Stimulated activated CD8-positive, alpha-beta memory T cell treated with anti-CD3 and anti-CD28 coated beads, Interleukin-4, amount 100 ng/mL, for 24 hours (primary cell): Measurements from ENCODE around the gene AKT1.
"Not testable (repeated sequence)": the region's sequence is repeated elsewhere in the genome, so short reads cannot be mapped to it uniquely, and the experiment has no call there.

ENCODE experiments used
- DNase-seq: peaks from one replicate; pipeline ENCODE4 v3.0.0-alpha.2; 2020; ENCODE audit warnings: low read depth

The AKT1 gene

DNA sequence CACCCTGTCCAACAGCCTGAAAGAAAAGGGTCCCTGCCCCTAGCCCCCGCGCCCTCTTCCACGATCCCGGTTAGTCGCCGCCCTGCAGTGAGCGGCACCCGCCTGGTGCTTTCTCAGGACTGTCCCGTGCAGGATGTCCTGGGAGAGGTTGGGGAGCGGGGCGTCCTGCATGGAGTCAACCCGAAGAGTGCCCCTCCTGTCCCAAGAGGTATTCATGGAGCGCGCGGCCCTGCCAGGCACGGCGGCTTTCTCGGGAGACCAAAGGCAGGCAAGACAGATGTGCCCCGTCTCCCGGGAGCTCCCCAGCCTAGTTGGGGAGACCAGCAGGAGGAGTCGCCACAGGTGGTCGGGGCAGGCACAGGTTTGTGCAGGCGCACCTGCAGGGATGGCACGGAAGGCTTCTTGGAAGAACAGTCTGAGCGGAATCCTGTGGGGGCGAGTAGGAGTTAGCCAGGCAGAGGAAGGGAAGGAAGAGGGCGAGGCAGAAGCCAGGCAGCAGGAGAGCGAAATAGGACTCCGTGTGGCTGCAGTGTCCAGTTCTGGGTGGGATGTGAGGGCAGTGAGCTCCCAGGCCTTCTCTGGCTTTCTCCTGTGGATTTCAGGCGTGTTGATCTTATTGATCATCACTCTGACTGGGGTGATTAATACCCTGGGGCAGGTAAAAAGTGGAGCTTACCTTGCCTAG, 41.9 kb downstream of the AKT1 start:
- DNase-seq: no peak

DNA sequence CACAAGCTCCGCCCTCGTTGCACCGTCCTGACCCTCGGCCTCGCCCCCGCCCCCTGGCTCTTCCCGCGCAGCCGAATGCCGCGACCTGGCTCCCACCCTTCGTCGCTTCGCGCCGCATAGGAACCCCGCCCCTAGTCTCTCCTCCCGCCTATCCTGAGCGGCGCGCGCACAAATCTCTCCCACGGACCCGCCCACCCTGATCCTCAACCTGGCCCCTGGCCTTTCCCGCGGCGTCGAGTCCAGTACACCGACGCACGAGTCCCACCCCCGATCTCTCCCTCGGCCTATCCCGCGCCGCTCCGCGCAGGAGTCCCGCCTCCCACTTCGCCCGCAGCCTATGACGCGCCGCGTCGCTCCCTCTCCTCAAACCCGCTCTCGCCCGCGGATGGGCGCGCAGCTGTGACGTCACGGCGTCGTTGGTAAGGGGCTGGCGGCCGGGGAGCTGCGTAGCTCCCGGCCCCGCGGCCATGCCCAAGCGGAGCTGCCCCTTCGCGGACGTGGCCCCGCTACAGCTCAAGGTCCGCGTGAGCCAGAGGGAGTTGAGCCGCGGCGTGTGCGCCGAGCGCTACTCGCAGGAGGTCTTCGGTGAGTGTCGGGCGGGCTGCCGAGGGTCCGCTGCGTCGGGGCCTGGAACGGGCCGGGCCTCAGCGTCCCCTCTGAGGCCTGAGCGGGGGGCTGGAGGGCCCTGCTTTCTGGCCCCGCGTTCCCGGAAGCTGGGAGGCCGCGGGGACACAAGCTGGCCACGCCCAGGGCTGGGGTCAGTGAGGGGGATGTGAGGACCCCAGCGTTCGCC, 42.6 kb downstream of the AKT1 start, which contains the start of gene SIVA1:
TSS of gene SIVA1 (plus strand) at position 413 of the 793 bp plus-strand sequence. CDS start at position 468, 55 bp downstream.
- peak; percentile 99 for DNase-seq

DNA sequence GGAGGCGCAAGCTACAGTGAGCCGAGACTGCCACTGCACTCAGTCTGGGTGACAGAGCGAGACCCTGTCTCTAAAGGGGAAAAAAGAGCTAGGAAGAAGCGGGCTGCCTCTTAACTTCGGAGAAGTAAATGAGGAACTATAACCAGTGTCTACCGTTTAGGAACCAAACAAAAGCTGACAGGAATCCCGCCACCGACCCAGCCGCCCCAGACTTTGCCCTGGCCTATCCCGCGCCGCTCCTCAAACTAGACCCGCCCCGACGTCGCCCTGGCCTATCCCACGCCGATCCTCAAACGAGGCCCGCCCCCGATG, 43.2 kb downstream of the AKT1 start:
- no peak for DNase-seq

DNA sequence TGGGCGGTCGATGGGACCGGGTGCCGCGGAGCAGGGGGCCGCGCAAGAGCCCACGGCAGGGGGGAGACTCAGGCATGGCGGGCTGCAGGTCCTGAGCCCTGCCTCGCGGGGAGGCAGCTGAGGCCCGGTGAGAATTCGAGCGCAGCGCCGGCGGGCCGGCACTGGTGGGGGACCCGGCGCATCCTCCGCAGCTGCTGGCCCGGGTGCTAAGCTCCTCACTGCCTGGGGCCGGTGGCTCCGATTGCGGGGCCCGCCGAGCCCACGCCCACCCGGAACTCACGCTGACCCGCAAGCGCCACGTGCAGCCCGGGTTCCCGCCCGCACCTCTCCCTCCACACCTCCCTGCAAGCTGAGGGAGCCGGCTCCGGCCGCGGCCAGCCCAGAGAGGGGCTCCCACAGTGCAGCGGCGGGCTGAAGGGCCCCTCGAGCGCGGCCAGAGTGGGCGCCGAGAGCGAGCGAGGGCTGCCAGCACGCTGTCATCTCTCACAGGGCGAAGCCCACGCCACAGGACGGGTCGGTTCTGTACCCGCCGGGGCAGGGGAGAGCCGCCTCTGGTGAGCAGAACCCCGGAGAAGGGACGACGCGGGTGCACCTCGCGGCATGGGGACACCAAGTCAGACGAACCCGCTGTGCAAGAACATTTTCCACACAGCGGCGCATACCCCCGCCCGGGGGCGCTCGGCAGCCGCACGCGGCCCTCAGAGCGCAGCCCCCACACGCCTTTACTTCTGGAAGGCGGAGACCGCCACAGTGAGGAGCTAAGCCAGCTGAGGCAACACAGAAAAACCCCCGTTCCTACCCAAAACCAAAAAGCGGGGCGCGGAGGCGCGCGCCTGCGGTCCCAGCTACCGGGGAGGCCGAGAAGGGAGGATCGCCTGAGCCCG, 43.8 kb downstream of the AKT1 start:
- DNase-seq: no peak

DNA sequence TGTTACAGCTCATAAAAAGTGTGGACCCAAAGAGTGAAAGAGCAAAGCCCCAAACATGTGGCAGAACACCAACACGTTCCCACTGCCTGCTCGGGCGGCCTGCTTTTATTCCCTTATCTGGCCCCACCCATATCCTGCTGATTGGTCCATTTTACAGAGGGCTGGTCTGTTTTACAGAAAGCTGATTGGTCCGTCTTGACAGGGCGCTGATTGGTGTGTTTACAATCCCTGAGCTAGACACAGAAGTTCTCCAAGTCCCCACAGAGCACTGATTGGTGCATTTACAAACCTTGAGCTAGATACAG, 44.8 kb downstream of the AKT1 start:
- DNase-seq: not testable (repeated sequence)

DNA sequence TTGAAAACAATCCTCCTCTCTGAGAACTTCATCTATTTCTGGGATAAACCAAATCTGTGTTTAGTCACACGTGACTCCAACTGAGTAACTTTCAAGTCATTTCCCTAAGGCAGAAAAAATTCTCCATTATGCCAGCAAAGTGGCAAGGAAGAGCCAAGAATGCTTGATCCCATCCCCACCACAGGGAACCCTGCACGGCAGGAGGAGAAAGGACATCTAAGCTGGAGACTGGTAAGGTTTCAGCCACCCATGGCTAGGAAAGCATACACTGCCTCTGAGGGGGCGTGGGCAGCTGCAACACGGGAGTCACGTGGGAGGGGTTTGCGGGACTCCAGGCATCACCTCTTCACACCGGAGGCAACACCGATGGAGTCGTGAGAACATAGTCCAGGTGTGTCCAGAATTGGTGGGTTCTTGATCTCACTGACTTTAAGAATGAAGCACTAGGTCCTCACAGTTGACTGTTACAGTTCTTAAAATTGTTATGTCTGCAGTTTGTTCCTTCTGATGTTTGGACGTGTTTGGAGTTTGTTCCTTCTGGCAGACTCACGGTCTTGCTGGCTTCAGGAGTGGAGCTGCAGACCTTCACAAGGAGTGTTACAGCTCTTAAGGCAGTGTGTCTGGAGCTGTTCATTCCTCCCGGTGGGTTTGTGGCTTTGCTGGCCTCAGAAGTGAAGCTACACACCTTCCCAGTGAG, 45.3 kb downstream of the AKT1 start:
- no peak for DNase-seq

DNA sequence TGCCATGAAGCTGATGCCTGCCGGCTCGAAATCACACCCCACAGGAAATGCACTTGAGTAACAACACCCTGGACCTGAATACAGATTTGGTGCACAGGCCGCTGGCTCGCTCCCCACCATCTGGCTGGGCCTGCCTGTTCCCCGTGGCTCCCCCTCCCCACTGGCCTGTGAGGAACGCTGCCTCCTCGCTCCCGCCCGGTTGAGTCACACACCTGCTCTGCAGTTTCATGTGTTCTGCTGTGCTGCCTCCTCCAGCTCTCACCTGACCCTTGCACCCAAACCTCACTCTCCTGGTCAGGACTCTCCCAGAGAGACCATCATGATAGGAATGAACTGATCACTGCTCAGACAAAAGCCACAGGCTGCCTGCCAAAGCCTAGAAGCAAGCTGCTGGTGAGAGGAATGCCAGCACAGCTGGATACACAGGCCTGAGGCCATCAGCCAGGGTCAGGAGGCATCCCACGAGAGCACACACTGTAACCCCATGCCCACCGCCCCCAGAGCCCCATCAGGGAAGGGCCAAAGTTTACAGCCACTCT, 46.4 kb downstream of the AKT1 start:
- DNase-seq: no peak

DNA sequence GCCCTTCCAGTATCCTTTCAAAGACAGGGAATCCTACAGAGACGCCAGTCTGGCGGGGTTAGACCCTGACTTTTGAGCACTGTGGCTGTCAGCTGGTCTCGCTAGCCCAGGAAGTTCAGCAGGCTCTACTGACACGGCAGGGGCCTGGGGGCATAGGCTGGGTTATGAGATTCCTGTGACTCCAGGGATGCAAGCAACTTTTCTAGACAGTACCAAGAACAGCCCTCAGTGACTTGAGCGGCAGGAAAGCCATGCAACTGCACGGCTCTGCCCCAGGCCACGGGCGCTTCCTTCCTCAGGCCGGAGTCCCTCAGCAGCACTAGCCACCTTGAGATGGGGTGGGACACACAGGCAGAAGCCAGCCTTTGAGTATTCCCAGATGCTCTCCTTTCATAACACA, 47.7 kb downstream of the AKT1 start:
- no peak for DNase-seq

DNA sequence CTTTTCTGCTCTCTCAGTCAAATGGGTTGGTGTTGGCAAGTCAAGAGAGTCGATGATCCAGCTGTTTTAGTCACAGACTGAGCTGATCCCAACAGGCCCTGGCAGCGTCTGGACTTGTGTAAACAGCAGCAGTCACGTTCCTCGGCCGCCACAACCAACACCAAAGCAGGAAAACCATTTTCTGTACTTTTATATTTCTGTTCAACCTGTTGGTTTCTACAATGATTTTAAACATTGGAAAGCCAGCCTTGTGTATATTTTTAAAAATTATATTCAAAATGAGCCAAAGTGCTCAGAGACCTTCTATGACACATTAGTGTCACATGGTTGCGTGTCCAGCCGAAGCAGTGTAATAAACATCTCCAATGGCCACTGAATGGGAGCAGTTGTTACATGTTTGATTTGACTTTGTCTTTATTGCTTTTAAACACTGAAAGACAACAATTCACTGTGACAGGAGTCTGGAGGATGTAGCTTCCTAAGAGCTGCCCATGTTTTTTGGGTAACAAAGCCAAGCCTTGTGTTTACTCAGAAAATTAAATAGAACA, 48.5 kb downstream of the AKT1 start:
- no peak for DNase-seq

DNA sequence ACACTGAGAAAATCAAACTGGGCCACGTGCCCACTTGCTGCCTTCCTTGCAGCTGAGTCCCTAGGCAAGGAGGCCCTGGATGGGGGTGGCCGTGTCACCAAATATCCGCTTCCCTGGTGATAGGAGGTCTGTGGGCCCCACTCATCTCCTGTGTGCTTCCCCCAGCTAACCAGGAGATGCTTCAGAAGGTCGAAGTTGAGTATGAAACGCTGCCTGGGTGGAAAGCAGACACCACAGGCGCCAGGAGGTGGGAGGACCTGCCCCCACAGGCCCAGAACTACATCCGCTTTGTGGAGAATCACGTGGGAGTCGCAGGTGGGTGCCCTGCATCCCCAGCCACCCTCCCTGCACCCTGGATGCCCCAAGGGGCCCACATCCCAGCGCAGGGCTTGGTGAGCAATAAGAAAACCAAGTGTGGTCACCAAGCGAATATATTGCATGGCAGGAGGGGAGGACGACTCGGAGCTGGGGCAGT, 49.4 kb downstream of the AKT1 start:
- DNase-seq: no peak

DNA sequence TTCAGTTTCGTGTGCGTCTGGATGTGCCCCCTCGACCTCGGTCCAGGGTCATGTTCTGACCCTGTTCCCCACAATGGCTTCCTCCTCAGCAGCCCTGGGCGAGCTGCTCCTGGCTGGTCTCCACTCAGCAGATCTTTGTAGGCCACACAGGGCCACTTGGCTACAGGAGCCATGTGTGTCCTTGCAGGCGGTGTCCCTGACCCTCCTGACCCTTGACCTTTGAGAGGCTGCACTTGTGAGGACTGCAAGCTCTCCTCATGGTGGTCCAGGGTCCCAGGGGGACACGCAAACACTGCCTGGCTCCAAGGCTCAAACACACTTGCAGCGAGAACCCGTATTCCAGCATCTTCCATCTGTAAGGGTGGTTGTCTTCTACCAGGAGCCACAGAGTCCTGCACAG, 50.1 kb downstream of the AKT1 start:
- DNase-seq: no peak

DNA sequence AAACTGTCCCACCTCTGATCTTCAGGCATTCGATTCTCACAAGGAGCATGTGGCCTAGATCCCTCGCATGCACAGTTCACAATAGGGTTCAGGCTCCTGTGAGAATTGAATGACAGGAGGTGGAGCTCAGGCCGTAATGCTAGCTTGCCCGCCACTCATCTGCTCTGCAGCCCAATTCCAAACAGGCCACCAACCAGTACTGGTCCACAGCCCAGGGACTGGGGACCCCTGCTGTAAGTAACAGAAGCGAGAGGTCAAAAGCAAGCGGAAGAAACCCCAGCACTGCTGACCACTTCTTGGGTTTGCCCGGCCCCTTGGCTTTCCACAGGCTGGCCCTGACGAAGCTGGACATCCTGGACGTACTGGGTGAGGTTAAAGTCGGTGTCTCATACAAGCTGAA, 51.1 kb downstream of the AKT1 start:
- DNase-seq: no peak

DNA sequence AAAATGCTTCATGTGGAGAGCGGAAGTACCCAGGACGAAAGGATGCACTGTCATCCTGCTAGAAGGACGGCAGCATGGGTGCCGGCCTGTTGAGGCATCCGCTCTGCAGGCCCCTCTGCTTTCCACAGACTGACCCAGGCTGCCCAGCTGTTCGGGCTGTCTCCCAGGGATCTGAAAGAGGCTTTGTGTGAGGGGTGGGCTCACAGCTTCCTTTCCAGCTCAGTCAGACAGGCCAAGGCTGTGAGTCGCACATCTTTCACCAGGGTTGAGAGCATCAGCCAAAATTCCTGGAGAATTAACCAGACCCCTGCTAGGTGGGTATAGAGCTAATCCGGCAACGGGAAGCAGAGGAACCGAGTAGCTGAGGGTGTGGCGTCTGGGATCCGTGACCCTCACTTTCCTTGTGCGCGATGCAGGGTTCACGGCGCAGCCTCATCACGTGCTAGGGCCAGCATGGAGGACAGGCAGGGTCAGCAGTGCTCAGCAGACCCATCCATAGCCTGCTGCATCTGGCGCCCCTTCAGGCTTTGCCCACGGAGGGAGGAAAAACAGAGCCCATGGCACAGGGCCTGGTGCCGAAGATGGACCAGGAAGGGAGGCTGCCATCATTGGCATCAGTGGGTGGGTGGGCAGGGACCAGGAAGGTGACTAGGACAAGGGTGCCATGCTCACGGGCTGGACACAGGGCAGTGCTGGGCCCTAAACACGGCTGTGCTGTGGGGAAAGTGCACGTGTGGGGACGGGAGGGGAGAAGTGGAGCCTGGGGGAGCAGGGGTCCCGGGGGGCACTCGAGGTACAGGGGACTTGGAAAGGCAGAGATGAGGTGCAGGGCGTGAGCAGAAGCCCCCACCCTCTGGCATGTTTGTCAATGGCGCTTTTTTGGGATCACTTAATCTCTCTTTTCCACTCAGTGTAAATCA, 51.8 kb downstream of the AKT1 start:
- DNase-seq: no peak

DNA sequence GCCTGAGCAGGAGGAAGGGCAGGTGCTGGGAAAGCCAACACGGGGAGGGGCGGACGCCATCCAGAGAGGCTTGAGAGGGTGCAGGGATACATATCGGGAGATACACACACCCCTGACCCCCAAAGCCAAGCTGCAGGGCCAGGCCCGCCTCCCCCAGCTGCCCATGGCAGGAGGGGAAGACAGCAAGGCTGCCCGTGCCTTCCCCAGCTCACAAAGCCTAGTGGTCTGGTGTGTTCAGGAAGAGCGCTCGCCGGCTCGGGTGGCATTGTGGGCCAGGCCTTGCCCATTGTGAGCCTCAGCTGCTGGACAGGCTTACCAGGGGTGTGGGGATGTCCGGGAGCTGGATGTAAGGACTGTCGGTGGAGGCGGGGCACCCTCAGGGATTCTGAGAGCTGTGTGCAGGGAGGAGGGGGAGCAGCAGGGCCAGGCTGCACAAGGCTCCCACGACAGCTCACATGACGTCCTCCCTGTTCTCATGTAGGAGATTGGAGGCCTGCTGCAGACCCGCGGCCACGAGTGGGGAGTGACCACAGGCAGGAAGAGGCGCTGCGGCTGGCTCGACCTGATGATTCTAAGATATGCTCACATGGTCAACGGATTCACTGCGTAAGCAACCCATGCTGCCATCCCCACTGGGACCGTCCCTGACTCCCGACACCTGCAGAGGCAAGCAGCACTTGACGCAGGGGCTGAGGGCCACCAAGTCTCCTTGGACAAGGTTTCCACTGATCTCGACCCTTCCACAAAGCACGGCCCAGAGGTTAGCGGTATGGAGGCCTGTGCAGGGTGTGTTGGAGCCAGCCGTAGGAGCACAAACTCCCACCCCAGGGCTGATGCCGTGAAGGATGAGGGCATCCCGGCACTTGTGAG, 52.7 kb downstream of the AKT1 start:
- no peak for DNase-seq

DNA sequence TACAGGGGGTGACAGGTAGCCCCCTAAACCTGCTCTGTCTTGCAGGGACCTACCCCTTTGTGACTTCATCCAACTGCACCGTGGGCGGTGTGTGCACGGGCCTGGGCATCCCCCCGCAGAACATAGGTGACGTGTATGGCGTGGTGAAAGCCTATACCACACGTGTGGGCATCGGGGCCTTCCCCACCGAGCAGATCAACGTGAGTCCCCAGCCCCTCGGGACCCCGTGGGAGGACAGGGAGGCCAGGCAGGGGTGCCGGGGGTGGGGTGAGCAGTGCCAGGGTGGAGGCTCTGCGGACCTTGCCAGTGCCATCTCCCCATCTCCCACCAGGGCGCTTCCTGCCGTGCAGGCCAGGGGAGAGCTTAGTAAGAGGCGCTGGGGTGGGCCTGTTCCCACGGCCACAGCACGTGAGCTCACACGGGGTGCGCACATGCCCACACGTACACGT, 53.7 kb downstream of the AKT1 start:
- no peak for DNase-seq

DNA sequence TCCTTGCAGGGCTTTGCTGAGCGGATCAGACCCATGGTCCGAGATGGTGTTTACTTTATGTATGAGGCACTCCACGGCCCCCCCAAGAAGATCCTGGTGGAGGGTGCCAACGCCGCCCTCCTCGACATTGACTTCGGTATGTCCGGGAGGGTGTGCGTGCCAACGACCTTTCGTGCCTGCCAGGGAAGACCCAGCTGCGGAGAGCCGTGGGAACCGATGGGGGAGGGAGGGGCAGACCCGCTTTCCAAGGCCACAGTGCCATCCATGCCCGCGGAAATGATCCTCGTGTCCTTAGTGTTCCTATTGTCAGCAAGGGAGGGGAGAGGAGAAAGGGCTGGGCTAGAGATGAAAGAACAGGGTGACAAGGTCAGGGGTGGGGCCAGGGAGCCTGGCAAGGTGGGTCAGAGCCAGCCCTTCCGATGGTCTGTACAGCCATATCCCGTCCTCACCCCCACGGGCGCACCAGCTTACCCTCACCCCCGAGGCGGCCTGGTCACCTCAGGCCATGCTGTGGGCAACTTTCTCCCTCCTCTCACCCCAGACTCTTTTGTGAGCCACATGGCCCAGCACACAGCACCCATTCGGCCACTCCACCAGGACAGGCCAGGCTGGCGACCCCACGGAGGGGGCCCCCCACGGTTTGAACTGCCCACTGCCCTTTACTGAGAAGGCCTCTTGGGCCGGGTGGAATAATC, 54.3 kb downstream of the AKT1 start:
- no peak for DNase-seq

DNA sequence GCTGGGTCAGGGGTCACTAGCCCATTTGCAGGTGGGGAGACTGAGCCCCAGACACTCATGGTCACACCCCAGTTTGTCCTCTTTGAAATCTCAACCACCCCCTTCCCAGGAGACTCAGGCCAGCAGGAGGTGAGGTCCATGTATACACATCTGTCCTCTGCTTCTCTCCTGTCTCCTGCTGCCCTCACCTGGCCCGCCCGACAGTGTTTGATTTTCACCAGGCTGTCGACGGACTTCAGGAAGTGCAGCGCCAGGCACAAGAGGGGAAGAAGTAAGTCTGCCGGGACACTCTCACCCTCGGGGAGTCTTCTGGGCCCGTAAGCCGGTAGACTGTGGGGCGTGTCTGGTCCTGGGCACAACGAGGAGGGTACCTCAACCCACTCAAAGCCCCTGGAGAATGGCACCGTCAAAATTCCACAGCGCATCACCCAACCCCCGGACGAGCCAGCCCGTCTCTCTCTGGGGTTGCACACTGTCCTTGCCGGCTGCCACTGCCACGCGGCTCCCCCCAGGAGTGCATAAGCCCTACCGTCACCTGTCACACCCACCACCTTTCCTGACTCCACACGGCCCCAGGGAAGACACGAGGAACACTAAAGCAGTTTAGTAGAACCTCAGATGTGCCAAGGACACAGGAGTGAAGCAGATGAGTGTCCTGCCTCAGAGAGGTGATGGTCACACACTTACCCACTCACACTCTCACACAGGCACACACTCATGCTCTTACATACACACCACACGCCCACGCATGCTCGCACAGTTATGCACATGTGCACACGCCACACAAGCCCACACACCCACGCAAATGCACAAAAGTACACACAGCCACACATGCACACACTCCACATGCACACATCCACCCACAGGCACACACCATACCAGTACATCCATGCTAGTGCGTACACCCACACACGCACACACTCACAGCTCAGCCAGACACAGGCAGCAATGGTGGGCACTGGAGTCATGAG, 55.7 kb downstream of the AKT1 start:
- no peak for DNase-seq

DNA sequence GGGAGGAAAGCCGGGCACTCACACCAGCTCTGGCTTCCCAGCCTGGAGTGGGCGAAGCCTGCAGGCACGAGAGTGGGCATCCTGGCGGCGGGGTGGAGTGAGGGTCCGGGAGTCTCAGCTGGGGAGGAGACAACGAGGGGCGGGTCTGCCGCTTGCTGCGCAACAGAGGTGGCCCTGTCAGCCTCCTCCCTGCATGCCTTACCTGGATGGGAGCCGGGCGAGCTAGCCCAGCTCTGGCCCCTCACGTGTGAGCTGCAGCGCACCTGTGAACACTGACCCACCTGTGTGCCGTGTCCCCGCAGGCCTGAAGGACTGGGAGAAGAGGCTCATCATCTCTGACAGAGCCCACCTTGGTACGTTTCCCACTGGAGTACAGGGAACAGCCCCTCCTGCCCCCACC, 56.5 kb downstream of the AKT1 start:
- no peak for DNase-seq
